ENCODE results near the gene CNTN1. TPM values are rescaled to one million over a fixed set of nuclear protein-coding genes. Genes with fewer than 3 reads are reported as not detected.

CNTN1 gene
- total RNA-seq, 1 donor, result 0.36 TPM

- H3K4me1 ChIP-seq (ENCODE audit: insufficient read depth, low read length), result no peaks in the 10 kb centered on the region
- H3K27me3 ChIP-seq (ENCODE audit: insufficient read depth, low read length), result peaks cover 6% of the 10 kb centered on the region
- no peaks in the 10 kb centered on the region for H4K20me1 ChIP-seq (ENCODE audit: insufficient read depth, low read length)
- no peaks in the 10 kb centered on the region for H3K9me3 ChIP-seq (ENCODE audit: low read depth, low read length)
- no peak for DNase-seq (ENCODE audit: insufficient read length, low spot score, missing footprints)
- H3K27ac ChIP-seq (ENCODE audit: low read depth, low read length), result no peak overlapping the region
- TF ChIP-seq CTCF (IDR thresholded peaks at IDR 0.05; ENCODE audit: extremely low read depth, low read depth, low read length), result no peak
- no peaks in the 10 kb centered on the region for H3K79me2 ChIP-seq (ENCODE audit: insufficient read depth, low read length)
- no peak overlapping the region for H3K4me3 ChIP-seq (ENCODE audit: insufficient read depth, low read length)
- H3K4me2 ChIP-seq (ENCODE audit: insufficient read depth, low read length), result peak overlapping the region; percentile 28
- H2AFZ ChIP-seq (ENCODE audit: low read length), result peak overlapping the region; percentile 51
- no peaks in the 10 kb centered on the region for H3K36me3 ChIP-seq (ENCODE audit: insufficient read depth, low read length)
Observed at GRCh38 chr12:40693207-40693821, 1.1 kb downstream of the CNTN1 start.

- Histone ChIP-seq H3K36me3 (ENCODE audit: insufficient read depth, low read length) (no peaks in the 10 kb centered on the region), H3K9me3 (ENCODE audit: low read depth, low read length) (no peaks in the 10 kb centered on the region), H3K27me3 (ENCODE audit: insufficient read depth, low read length) (peaks cover 6% of the 10 kb centered on the region), H3K27ac (ENCODE audit: low read depth, low read length) (no peak overlapping the region), H4K20me1 (ENCODE audit: insufficient read depth, low read length) (no peaks in the 10 kb centered on the region), H3K4me1 (ENCODE audit: insufficient read depth, low read length) (no peaks in the 10 kb centered on the region), H3K79me2 (ENCODE audit: insufficient read depth, low read length) (no peaks in the 10 kb centered on the region), H3K4me2 (ENCODE audit: insufficient read depth, low read length) (no peak overlapping the region), H3K4me3 (ENCODE audit: insufficient read depth, low read length) (no peak overlapping the region), H2AFZ (ENCODE audit: low read length) (no peak overlapping the region)
- no peak for TF ChIP-seq CTCF (IDR thresholded peaks at IDR 0.05; ENCODE audit: extremely low read depth, low read depth, low read length)
- DNase-seq (ENCODE audit: insufficient read length, low spot score, missing footprints), result no peak
Observed at GRCh38 chr12:40697566-40698259, 5.5 kb downstream of the CNTN1 start.

GRCh38 chr12:40701756-40702155, 9.5 kb downstream of the CNTN1 start:
- no peak overlapping the region for H3K27ac ChIP-seq (ENCODE audit: low read depth, low read length)
- DNase-seq (ENCODE audit: insufficient read length, low spot score, missing footprints), result no peak

More at GRCh38 chr12:40701756-40702155, 9.5 kb downstream of the CNTN1 start:
- no peak for TF ChIP-seq CTCF (IDR thresholded peaks at IDR 0.05; ENCODE audit: extremely low read depth, low read depth, low read length)
- Histone ChIP-seq H3K36me3 (ENCODE audit: insufficient read depth, low read length) (no peaks in the 10 kb centered on the region), H3K4me1 (ENCODE audit: insufficient read depth, low read length) (no peaks in the 10 kb centered on the region), H3K9me3 (ENCODE audit: low read depth, low read length) (no peaks in the 10 kb centered on the region), H3K4me3 (ENCODE audit: insufficient read depth, low read length) (no peak overlapping the region), H2AFZ (ENCODE audit: low read length) (no peak overlapping the region), H3K27me3 (ENCODE audit: insufficient read depth, low read length) (no peaks in the 10 kb centered on the region), H4K20me1 (ENCODE audit: insufficient read depth, low read length) (no peaks in the 10 kb centered on the region), H3K4me2 (ENCODE audit: insufficient read depth, low read length) (no peak overlapping the region), H3K79me2 (ENCODE audit: insufficient read depth, low read length) (no peaks in the 10 kb centered on the region)
